Measurements from ENCODE around the gene CIBAR2. TPM values are rescaled to one million over a fixed set of nuclear protein-coding genes. Genes with fewer than 3 reads are reported as not detected.
A peak's percentile ranks its signal among the peaks of the same experiment; 100 is the strongest.

The CIBAR2 gene
- total RNA-seq, 1 donor from 2014 or later: not detected

- Mint-ChIP-seq H3K27ac (ENCODE audit: unreplicated experiment) (peak overlapping the region; percentile 87), H3K36me3 (ENCODE audit: unreplicated experiment) (no peaks in the 10 kb centered on the region), H3K27me3 (ENCODE audit: unreplicated experiment) (peaks cover 19% of the 10 kb centered on the region), H3K4me3 (ENCODE audit: unreplicated experiment) (peak overlapping the region; percentile 57), H3K9me3 (ENCODE audit: unreplicated experiment) (peaks cover 9% of the 10 kb centered on the region), H3K4me1 (ENCODE audit: low read depth, unreplicated experiment) (peaks cover 43% of the 10 kb centered on the region)
- DNase-seq: peak; percentile 78
- no peak for TF ChIP-seq CTCF (IDR thresholded peaks at IDR 0.05; ENCODE audit: partially characterized antibody, unreplicated experiment)
Observed at GRCh38 chr16:85152414-85153030, 40.2 kb upstream of the CIBAR2 start.

GRCh38 chr16:85151603-85152413 is 39.5 kb upstream of the CIBAR2 start:
- peaks cover 44% of the 10 kb centered on the region for H3K4me1 Mint-ChIP-seq (ENCODE audit: low read depth, unreplicated experiment)
- DNase-seq: peak; percentile 71
- H3K27ac Mint-ChIP-seq (ENCODE audit: unreplicated experiment): peak overlapping the region; percentile 87
- H3K27me3 Mint-ChIP-seq (ENCODE audit: unreplicated experiment): peaks cover 15% of the 10 kb centered on the region
- no peak for TF ChIP-seq CTCF (IDR thresholded peaks at IDR 0.05; ENCODE audit: partially characterized antibody, unreplicated experiment)
- H3K4me3 Mint-ChIP-seq (ENCODE audit: unreplicated experiment): no peak overlapping the region
- H3K9me3 Mint-ChIP-seq (ENCODE audit: unreplicated experiment): peaks cover 11% of the 10 kb centered on the region
- no peaks in the 10 kb centered on the region for H3K36me3 Mint-ChIP-seq (ENCODE audit: unreplicated experiment)

- DNase-seq: no peak
- TF ChIP-seq CTCF (IDR thresholded peaks at IDR 0.05; ENCODE audit: partially characterized antibody, unreplicated experiment): no peak
- peaks cover 18% of the 10 kb centered on the region for H3K27me3 Mint-ChIP-seq (ENCODE audit: unreplicated experiment)
- peaks cover 46% of the 10 kb centered on the region for H3K4me1 Mint-ChIP-seq (ENCODE audit: low read depth, unreplicated experiment)
- H3K9me3 Mint-ChIP-seq (ENCODE audit: unreplicated experiment): peaks cover 11% of the 10 kb centered on the region
- no peaks in the 10 kb centered on the region for H3K36me3 Mint-ChIP-seq (ENCODE audit: unreplicated experiment)
- H3K27ac Mint-ChIP-seq (ENCODE audit: unreplicated experiment): peak overlapping the region; percentile 50
- peak overlapping the region; percentile 28 for H3K4me3 Mint-ChIP-seq (ENCODE audit: unreplicated experiment)
Observed at GRCh38 chr16:85151079-85151602, 38.9 kb upstream of the CIBAR2 start.

- no peak for TF ChIP-seq CTCF (IDR thresholded peaks at IDR 0.05; ENCODE audit: partially characterized antibody, unreplicated experiment)
- H3K27ac Mint-ChIP-seq (ENCODE audit: unreplicated experiment): peak overlapping the region; percentile 50
- peaks cover 11% of the 10 kb centered on the region for H3K9me3 Mint-ChIP-seq (ENCODE audit: unreplicated experiment)
- DNase-seq: no peak
- peaks cover 18% of the 10 kb centered on the region for H3K27me3 Mint-ChIP-seq (ENCODE audit: unreplicated experiment)
- H3K4me3 Mint-ChIP-seq (ENCODE audit: unreplicated experiment): peak overlapping the region; percentile 28
- H3K36me3 Mint-ChIP-seq (ENCODE audit: unreplicated experiment): no peaks in the 10 kb centered on the region
- H3K4me1 Mint-ChIP-seq (ENCODE audit: low read depth, unreplicated experiment): peaks cover 44% of the 10 kb centered on the region
Observed at GRCh38 chr16:85150331-85150940, 38.2 kb upstream of the CIBAR2 start.
